NCI-H1417 treated with DMSO at 0.1 percent for 48 hours (cell line): ENCODE results near the gene NRXN3.
"Not testable (repeated sequence)": the region's sequence is repeated elsewhere in the genome, so short reads cannot be mapped to it uniquely, and the experiment has no call there.

Source experiments
- DNase-seq: peaks from one replicate; lab custom pipeline; 2025; lab: John Stamatoyannopoulos, UW

Gene NRXN3

DNA sequence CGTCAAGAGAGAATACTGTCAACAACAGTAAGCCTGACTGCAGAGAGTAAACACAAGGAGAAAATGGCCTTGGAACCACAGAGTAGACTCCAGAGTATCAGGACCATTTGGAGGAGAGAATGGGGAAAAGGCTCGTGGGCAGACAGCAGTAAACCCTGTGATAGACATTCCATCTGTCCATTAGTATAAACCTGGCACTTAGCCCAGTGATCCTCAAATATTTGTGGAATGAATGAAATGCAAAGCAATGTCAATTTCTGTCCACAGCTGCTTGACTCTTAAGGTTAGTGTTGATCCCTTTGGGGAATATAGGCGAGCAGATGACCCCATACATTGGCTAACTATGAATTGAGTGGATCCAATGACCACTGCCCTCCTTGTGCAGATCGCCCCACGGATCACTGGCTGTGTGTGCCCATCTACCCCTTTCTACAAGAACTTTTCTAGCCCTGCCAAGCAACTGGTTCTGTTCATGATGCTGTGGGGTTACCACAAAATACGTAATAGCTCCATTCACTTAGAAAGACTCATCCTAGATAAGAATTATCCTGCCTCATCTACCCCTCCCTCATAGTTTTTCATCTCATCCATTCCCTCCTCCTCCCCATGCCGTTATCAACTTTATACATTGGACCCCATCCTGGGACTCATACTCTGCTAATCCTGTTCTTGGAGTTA lies 846.8 kb downstream of the NRXN3 start:
- no peak for DNase-seq

DNA sequence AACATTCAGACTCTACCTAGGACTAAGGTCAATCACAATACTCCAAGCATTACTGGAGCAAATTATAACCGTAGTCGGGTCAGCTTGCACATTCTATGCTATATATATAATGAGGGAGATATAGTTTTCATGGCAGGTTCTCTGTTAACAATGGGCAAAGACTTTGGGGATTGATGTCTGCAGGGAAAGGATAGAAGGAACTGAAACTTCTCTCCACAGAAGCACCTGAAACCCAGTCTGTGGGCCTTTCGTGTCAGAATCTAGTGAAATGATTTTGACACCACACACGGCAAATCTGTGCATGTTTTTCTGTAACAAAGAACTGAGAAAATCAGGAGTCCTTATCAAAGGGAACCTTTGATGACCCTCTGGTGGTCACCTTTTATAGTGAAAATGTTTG lies 847.4 kb downstream of the NRXN3 start:
- DNase-seq = no peak

DNA sequence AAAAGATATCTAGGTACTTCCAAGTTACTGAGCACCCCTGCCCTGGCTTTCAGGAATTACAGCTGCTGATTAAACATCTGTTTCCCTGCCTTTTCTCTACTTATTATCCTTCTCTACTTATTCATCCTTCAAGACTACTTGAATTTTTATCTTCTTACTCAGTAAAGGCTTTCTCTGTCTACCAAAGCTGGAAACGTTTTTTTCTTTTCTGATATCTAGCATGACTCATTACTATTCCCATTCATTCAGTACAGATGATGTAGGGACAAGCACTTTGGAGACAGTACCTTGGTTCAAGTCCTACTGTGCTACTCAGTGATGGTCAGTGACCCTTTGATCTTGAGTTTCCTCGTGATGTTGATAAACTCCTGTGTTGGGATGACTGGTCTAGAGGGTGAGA lies 848.7 kb downstream of the NRXN3 start:
- no peak for DNase-seq

DNA sequence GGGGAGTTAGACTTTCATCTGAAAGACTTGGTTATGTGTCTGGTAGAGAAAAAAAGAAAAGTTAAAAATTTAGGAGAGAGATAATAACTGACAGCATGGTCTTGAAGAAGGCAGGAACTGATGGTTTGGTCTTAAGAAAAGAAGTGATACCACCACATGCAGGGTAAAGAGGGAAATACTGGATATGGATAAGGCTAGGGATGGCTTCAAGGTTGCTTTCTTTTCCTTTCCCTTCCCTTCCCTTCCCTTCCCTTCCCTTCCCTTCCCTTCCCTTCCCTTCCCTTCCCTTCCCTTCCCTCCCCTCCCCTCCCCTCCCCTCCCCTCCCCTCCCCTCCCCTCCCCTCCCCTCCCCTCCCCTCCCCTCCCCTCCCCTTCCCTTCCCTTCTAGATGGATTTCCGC lies 849.7 kb downstream of the NRXN3 start:
- not testable (repeated sequence) for DNase-seq

DNA sequence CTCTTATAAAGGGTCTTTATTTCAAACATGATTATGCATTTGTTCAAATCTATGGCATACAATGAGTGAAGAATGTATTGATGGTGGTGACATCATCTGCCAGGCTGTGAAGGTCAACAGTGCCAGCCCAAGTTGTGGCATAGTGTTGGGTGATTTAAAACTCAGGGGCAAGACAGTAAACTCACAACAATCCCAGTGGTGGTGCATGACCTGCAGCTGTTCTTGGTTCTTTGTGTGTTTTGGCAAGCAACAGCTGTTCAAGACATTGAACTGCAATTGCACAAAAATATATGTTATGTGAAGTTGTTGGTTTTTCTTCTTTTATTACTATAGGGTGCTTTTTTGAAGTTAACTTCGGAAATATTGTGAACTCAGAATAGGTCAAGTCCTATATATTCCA lies 851.6 kb downstream of the NRXN3 start:
- no peak for DNase-seq

DNA sequence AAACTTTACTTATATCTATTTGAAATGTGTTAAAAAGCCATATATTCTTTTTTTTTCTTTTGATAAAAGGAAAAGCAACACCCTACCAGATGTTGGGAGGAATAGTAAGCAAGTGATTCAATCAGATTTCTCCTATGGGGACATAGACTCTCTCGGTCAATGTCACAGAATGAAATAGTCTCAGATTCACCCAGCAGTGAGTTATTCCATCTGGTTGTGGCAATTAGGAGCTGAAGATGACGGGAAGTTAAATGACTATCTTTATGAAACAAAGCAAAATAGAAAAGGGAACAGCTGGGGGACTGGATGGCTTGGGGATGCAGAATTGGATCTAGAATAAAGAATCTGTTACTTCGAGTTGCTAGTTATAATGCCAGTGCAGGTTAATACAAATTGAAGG lies 857.0 kb downstream of the NRXN3 start:
- no peak for DNase-seq

DNA sequence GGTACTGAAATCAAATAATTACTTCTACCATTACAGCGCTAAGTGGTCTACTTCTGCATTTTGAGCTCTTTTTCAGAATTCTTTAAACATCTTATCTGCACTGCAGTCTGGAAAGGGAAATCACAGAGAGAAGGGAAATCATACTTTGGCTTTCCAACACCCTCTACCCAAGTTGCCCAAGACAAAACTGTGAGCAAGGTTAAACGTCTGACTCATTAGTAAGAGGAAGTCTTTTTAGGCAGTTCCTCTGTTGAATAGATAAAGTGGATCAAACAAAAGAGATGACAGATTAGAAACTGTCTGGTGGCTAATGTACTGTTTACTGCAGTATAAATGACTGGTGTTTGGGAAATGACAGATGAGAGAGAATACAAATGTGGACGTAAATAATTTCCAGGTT lies 858.1 kb downstream of the NRXN3 start:
- DNase-seq = no peak

DNA sequence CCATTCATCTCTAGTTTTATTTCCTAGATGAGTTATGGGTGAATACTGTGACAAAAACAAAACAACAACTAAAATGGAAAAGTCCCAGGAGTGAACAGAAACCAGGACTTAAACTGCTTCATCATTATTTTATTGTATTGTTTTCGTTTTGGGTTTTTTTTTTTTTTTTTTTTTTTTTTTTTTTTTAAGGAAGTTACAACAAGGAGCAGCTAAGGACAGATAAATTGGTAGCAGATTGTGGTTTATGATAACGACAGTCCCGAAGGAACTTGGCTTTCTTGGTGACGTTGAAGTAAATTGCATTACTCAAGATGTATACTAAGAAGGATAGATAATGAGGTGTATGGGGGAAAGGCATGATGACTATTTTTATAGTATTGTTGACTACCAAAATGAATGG lies 866.3 kb downstream of the NRXN3 start:
- DNase-seq = no peak

DNA sequence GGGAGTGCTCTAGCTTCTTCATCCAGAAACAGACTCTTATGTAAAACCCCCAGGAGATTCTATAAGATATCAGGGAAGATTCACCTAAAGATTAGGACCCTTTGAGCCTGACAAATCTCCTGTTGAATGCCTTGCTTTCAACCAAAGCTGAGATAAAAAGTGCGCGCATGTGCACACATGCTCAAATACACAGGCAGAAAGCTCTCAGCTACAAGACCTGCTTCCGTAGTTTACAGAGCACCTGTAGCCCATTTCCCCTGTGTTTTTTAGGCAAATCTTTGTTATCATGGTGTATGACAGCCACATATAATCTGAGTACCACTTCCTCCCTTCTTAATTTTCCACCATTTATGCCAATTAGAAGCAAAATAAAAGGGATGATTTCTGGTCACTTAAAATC lies 866.9 kb downstream of the NRXN3 start:
- no peak for DNase-seq

DNA sequence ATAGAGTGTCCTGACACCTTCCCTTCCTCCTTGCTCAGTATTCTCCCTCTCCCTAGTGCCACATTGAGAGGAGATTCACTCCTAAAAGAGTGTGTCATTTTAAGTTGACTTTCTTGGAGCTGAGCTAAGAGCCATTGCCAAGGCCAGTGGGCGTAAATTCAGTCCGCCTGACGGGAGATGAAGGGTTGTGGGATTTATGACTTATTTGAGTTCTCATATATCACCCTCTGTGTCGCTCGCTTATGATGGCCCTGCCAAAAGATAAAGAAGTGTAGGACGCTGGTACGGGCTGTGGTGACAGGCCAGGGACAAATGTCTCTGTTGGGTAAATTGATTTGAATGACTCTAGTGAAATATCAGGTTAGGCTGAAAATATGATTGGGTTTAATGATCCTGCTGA lies 867.4 kb downstream of the NRXN3 start:
- DNase-seq = no peak

DNA sequence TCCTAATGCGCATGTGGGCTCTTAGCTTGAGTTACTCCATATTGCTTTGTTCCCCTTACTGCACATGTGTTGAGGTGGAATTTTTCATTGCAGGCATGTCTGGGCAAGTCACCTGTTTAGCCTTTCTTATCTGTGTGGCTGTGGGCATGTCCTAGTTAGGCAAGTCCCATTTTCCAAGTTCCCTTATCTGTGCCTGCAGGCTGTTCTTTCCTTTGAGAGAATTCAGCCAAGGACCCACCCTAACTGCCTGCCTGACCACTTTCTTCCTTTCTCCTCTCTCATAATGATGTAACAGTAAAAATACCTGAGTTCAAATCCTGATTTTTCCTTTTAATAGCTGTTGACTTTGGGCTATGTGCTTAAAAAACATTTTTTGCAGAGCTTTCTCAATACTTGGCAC lies 870.6 kb downstream of the NRXN3 start:
- DNase-seq = no peak

DNA sequence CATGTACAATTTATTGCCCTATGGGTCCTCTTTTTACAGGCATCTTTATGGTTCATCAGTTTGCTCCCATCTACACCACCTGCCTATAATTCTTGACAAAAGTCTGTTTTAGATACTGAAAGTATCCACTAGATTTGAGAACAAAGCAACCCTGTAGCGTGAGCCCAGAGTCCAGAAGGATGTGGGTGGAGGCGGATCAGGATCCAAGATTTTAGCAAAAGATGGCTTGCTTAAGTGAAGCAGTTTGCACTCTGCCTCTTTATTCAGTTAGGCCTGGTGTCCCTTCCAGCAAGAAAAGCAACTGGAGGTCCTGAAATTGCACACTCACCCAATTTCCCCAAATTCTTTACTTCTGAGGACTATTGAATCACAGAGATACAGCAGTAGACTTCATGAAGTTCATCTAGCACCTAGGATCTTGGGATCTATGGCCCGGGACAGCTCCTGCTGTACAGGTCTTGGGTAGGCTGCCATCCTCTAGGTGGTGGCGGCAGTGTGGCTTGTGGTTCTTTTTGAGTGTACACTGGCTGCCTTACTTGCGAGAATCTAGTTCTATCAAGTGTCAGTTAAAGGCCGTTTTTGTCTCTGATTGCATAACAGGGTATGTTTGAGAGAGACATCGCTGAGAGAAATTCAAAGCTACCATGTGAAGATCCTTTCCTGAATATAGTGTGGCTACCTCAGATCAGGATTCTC lies 873.2 kb downstream of the NRXN3 start:
- DNase-seq = no peak

DNA sequence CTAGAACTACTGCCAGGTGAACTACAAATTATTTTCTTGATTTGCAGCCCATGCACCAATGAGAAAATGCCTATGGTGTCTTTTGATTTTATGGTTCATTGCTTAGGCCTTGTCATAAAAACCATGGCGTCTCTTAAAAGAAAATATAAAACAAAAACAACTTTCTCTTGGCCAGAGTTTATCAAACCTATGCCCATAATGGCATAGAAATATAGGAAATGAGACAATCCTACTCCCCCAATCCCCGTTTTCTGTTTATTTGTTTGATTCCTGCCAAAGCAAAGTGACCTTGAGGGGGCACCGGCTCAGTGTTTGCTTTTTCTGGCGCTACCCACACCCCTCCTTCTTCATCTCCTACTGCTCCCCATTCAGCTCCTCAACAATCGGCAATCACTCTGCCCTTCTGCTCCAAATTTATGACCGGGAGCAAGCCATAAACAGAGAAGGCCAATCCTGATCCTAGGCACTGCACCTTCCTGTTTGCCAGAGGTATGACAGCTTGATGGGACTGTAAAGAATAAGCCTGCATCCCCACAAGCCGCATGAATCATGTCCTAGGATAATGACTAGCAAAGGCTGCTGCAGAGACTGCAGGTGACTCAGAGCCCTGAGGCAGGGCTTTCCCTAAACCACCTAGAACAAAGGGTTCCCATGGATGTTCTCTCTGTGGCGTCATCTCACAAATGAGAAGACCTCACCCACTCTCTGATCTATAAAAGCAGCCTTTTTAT lies 874.9 kb downstream of the NRXN3 start:
- DNase-seq = peak; percentile 25

DNA sequence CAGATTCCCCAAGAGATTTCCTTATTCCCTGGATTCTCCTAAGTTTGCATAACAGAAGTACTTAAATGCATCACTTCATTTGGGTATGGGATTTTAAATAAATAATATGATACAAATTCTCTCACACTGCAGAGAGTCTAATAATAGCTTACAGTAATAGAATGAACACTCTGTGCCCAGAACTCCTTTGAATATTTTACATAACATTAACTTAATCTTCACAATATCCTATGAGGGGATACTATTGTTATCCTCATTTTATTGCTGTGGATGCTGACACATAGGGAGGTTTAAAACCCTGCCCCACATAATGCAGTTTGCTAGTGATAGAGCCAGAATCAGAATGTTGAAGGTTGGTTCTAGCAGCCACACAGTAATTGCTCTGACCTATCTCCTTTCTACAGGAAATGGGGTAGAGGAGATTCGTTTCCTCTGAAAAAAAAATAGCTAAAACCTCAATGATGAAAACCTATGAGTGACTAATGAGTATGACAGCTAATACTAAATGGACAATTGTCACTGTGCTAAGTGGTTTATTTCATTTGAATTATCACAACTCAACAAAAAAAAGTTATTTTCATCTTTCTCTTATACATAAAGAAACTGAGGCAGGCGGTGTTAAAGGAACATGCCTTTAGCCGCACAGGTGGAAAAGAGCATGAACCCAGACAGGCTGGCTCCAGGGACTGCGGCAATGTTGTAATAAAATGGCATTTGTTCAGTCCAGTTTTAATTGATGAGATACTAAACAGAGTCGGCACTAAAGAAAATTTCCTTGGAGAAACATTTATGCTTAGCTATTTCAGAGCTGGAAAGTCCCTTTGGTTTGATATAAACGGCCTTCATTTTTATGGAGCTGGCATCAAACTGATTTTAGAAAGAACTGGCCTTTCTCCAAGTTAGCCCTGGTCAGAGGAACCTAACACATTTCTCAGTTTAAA lies 880.9 kb downstream of the NRXN3 start:
- DNase-seq = no peak

DNA sequence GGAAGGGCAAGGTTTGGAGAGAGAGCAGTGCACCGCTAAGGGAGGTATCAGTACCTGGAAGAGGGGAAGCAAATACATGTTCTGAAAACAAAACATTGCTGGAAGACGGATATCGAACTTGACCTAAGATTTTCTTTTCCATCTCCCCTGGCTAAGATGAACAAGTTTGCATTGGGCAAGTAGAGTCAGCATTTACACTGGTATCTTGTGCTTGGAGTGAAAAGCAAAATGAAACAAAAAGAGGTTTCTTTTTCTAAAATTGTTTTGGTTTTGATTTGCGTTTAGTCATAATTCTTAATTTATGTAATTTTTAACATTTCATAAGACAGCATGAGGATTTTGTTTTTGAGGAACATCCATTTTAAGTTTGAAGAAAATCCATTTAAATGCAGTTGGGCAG lies 881.6 kb downstream of the NRXN3 start:
- DNase-seq = no peak

DNA sequence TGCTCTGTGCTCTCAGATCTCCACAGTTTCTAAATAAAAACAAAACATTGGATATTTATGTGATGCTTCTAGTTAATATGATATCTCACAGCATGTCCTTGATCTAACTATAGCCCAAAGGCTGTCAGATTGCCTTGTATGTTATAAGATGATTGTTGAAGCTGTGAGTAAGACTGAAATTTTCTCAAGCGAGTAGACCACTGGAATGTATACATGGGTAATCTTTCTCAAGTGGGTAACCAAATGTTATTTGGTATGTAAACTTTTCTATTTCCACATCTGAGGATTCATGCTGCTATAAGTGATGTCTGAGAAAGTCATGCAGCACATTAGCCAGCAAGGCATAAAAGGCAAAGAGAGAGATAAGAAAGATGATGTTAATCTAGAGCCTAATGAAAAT lies 886.7 kb downstream of the NRXN3 start:
- DNase-seq = no peak

DNA sequence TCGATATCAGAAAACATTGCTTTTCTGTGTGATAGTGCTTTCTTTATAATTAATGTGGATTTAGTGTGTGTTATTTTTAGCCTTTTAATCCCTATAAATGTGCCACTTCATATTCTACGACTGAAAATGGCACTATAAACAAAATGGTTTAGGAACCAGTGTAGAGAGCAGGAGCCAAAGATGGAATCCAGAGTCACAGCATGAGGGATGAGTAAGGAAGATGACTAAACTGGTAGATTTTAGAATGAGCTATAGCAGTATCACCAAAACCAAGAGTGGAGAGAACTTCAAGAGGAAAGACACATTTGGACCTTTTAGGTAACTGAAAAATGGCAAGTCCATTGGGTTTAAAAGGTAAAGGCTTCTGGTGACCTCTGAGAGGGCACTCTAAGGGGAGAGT lies 887.2 kb downstream of the NRXN3 start:
- no peak for DNase-seq

DNA sequence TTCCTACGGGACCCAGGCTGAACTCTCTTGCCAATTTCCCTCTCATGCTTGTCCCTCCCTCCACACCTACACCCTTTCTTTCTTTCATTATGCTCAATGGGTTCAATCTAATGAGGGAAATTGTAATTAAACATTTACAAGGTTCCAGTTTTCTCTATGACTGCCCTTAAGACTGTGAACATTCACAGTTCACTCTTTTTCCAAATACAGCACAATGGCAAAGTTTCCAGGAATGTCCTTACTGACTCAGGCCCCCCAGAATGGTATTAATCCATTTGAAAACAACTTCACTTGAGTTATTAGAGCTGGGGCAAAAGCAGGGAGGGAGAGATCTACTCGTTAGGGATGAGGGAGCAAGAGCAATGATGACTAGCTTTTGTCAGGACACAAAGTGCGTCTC lies 892.1 kb downstream of the NRXN3 start:
- DNase-seq = no peak

DNA sequence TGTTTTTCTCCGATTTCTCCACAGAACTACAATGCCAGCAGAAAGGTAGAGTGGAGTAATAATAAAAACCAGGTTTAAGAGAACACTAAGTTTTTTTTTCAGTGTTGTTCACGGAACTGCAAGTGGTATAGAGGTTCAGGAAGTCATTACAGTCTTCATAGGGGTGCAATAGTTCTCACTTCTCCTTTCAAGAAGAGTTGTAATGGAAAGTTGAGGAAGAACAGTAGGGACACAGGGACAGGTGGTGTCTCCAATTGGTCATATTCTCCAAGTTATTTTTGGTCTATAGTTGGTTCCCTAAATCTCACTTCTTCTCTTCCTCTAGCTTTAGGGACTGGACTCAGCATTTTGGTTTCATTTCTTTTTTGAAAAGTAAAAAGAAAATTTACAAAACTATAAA lies 894.0 kb downstream of the NRXN3 start:
- no peak for DNase-seq

DNA sequence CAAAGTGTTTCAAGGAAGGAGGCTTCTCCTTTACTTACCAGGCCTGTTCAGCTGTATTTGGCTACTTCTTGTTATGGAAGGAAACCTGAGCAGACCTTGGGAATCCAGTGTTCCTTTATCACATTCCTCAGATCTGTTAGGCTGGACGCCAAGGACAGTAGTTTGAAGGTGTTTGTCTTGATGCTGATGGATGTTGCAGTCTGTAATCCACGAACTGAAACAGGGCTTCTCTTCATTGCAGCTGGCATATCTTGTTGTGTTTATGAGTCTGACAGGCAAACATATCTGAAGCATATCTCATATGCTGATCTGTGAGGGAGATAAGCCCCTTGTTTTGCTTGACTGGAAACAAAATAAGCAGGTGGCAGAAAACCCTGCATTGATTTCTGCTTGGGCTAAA lies 904.3 kb downstream of the NRXN3 start:
- no peak for DNase-seq

DNA sequence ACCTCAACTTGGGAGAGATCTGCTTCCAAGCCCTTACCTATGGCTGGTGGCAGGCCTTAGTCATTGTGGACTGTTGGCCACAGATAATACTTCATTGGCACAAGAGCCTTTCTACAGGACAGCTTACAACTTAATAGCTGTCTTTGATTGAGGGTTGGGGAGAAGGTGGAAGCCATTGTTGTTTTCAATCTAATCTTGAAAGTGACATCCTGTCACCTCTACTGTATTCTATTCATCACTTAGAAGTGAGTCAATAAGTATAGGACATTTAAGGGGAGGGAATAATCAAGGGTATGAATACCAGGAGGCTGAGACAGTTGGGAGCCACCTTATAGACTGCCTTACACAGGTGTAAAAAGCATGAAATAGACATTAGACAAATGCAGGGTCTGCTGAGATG lies 906.3 kb downstream of the NRXN3 start:
- DNase-seq = no peak

DNA sequence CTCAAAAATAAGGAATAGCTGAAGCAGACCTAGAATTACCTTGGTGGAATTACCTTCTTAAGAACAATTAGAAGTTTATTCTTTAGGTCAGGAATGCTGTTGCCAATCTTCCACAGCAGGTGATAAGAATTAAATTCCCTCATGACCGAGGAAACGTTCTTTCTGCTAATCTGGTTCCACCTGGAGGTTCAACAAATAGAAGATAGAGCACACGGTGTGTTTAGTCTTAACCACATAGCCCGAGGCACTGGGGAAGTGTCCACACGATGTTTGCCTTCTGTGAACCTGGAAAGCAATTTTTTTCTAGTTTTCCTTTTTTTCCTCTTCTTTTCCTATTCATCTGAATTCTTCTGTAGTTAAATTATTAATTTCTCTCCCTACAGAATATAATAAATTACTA lies 906.9 kb downstream of the NRXN3 start:
- DNase-seq = no peak
